Forelimb muscle (tissue), 1 donor: ENCODE measurements around the gene GFRA4. TPM values are rescaled to one million over a fixed set of nuclear protein-coding genes. Genes with fewer than 3 reads are reported as not detected.

Experiments used
- DNase-seq: peaks from one replicate; pipeline ENCODE4 v3.0.0-alpha.2; 2013; ENCODE audit warnings: low read depth
- polyA plus RNA-seq: library from polyadenylated mRNA; unstranded; fragments of 120-200 nt; gene quantifications from one replicate; pipeline ENCODE4 v1.2.1, GENCODE V29; 2013; ENCODE audit not compliant: insufficient read length

The GFRA4 gene, protein sequence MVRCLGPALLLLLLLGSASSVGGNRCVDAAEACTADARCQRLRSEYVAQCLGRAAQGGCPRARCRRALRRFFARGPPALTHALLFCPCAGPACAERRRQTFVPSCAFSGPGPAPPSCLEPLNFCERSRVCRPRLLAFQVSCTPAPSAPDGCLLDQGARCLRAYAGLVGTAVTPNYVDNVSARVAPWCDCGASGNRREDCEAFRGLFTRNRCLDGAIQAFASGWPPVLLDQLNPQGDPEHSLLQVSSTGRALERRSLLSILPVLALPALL
- polyA plus RNA-seq = not detected

GRCh38 chr20:3663031-3663701 lies at the start of gene GFRA4:
GFRA4 (minus strand) TSS chr20:3663399; CDS start chr20:3663399, 0 bp downstream.
- no peak for DNase-seq

DNA sequence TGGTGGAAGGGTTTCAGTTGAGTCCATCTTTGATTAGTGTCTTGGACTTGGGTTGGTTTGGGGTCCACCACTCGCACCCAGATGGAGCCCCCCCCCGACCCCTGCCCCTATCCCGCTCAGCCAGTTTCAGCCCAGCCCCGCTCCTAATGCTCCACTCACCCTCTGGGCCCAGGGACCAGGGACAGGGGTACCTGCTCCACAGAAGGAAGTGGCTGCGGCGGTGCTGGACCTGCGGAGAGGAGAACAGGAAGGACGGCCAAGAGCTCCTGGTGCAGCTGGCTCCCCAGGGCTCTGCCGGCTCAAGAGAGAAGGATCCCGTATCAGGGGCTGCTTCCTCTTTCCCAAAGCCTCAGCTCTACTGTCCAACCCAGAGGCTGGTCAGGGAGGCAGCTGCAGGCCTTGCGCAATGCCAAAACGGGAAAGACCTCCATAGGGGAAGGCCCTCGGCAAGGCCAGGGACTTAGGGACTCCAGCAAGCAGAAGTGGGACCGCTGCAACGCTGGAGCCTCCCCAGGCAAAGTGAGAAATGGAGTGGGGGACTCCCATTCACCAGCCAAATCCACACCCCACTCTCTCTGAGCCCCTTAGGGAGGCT lies 49.2 kb upstream of the GFRA4 start, which contains the start of gene SIGLEC1:
Gene SIGLEC1, minus strand, starts transcription at position 322 of the 595 bp plus-strand sequence. CDS start 5,472 bp downstream, outside the sequence.
- no peak for DNase-seq

- no peak for DNase-seq
These were observed 48.3 kb upstream of the GFRA4 start for GRCh38 chr20:3711484-3711941.

GRCh38 chr20:3710703-3711483 lies 47.7 kb upstream of the GFRA4 start:
- no peak for DNase-seq

DNA sequence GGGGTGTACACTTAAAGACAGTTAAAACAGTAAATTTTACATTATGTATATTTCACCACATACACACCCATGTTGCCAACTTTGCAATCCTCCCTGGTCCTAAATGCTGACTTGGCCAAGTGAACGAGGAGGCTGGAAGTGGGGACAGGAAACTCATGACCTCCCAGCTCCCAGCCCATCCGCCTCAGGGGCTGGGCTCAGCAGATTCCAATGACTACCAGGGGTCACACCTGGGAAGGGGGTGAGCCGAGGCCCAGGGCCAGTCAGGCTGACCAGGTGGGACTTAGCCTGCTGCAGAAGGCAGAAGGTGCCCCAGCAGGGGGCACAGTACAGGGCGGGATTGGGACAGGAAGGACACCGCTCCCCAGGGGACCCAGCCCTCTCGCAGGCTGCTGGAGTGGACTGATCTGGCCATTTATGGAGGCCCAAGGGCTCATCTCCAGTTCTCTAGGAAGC lies 46.8 kb upstream of the GFRA4 start:
- DNase-seq = no peak

GRCh38 chr20:3707508-3707899 lies 44.3 kb upstream of the GFRA4 start:
- DNase-seq = no peak

DNA sequence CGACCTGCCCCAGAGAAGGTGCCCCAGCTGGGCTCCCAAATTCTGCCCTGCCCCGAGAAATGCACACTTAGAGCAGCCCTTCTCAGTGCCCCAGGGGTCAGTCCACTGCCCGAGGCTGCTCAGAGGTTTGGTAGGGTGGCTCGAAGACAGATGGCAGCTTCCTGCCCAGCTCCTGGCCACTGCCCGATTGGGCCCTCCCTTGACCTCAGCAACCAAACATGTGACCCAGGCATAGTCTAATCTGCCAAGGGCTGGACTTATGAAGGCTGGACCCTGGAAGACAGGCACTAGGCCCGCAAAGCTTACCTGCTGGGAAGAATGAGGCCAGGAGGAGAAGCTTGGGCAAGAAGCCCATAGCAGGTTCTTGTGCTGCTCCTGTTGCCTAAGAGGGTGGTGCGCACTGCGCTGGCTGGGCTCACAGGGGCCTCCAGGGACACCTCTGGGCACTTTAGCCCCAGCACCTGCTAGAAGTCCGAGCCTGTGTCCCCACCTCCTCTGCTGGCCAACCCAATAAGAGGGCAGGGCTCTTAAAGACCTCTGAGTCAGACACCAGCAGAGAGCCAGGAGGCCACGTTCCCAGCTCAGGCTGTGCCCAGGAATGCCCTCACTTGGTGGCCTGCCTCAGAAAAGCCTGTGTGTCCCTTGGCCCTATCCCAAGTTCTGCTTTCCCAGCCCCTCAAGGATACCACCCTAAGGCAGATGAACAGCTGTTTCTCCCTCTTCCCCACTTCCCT lies 43.7 kb upstream of the GFRA4 start:
- DNase-seq = no peak

DNA sequence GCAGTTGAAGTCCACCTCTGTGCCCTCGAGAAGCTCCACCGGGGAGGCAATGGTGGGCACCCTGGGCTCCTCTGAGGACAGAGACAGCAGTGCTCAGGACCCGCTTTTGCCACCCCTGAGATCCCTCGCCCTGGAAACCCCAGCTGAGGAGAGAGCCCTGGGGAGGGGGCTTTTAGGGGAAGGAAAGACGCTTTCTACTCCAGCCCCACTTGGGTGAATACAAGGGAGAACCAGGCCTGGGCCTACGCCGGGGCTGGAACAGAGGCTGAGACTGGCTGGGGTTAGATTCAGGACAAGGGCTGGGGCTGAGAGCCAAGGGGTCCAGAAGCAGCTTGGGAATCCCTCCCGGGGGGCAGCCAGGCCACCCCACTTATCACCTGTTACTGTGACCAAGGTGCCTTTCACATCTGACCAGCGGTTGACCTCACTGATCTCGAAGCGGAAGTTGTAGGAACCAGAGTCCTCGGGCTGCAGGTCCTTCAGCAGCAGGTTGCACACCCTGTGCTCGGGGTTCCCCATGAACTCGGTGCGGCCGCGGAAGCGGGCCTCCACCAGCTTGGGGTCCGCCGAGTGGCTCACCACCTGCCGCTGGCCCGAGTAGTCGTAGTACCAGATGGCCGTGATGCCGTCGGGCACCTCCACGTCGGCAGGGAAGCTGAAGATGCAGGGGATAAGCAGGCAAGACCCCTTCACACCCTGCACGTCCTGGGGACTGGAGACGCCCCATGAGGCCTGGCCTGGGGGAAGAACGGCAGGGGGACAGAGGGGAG lies 43.0 kb upstream of the GFRA4 start:
- no peak for DNase-seq

DNA sequence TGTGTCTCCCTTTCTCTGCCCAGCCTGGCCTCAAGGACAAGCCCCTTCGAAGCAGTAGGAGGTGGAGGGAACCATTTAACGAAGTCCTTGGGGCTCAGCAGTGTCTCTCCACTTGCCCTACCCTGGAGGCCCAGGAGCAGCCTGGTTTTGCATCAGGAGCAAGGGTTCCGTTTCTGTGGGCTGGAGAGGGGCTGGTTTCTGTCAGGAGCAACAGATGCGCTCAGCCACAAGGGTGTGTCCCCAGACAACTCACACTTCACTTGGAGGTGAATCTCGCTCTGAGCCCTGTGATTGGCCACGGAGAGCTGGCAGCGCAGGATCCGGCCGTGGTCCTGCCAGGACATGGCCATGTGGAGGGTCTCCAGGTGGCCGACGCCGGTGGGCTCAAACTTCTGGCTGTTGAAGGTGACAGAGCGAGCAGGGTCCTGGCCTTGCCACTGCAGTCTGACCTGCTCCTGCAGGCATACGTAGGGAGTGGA lies 42.3 kb upstream of the GFRA4 start:
- DNase-seq = no peak

- no peak for DNase-seq
These were observed 40.9 kb upstream of the GFRA4 start for GRCh38 chr20:3704087-3704486.

DNA sequence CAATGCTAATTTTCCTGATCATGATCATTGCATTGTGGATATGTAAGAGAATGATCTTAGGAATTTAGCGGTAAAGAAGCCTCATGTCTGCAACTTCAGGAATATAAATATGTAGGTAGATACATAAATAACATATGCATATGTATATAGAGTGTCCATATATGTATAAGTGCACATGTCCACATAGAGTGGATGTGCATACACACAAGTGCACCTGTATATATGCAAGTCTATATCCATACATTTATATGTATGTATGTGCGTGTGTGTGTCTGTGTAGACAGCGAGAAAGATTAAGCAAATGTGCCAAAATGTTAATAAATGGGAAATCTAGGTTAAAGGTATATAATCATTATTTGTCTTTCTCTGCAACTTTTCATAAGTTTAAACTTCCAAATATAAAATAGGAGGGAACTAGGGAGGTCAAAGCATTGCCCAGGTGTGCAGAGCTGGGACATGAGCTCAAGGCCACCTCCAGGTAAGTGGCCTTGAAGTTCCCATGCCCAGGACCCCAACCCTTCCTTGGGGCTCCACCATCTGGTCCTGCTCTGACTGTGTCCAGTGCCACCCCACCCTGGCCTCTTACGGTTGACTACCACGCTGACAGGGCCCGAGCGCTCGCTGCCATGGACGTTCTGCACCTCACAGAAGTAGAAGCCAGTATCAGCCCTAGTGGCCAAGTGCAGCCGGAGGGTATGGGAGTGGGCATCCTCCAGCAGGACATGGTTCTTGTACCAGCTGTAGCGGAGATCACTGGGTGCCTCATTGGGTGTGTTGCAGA lies 39.6 kb upstream of the GFRA4 start:
- DNase-seq = no peak

DNA sequence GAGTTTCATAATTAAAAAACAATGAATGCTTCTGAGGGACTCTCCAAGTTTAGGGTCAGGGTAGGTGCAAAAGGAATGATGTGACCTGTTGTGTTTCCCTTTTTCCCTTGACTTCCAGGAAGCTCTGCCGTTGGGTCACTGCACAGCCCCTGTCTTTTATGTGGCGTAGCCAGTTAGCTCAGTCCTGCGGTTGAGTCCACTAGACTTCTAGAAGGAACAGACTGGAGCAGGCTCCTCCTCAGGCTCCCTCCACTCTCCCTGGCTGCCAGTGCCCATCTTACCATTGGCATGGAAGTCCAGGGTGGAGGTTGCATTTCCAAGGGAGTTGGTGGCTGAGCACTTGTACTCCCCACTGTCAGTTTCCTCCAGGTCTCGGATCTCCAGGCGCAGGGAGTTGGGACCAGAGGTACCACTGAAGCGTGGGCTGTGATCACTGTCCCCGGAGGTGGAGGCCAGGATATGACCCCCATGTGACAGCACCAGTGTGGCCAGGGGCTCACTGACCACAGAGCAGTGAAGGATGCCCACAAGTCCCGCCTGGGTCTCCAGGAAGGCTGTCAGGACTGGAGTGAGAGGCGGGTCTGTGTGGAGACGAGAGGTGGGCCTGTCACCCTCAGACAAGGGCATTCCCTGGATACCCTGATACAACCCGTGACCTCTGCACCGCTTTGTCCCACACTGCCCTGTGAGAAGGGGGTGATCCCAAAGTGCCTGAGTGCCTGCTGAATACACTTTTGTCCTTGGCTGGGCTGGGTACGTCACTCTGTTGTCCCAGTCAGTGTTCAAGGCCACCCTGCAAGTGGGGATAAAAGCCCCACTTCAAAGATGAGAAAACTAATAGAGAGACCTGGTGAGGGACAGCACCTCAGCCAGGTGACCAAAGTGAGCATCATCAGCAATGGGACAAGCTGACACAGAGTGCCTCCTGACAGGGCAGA lies 38.1 kb upstream of the GFRA4 start:
- no peak for DNase-seq

DNA sequence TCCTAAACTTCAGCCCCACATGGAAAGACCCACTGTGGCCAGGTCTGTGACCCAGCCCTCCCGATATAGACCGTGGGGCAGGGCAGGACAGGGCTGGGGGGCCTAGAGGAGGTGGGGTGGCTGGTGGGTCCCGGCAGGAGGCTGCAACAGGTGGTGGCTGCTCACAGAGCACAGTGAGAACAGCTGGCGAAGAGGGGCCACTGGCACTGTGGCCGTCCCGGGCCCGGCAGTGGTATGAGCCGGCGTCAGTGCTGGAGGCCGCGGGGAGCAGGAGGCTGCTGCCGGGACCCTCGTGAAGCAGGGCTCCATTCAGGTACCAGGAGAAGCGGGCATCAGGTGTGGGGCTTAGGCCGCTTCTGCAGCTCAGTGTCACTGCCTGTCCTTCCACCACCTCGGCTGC lies 35.8 kb upstream of the GFRA4 start:
- DNase-seq = no peak

DNA sequence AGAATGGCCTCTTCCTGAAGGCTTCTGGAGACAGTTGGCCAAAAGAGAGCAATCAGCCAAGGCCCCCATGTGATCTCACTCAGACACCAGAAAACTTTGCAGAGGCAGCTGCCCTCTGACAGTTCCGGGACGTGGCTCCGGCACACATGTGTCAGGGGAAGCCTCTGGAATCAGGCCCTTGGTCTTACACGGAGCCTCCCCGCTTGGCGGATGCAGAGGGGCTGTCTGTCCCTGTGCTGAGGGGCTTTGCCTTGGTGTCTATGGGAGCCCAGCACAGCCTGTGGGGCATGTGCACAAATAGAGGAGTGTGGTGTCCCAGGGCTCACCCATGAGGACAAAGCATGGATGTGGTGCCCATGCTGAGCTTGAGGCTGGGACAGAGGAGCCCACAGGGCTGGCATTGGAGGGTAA lies 35.4 kb upstream of the GFRA4 start:
- DNase-seq = no peak

DNA sequence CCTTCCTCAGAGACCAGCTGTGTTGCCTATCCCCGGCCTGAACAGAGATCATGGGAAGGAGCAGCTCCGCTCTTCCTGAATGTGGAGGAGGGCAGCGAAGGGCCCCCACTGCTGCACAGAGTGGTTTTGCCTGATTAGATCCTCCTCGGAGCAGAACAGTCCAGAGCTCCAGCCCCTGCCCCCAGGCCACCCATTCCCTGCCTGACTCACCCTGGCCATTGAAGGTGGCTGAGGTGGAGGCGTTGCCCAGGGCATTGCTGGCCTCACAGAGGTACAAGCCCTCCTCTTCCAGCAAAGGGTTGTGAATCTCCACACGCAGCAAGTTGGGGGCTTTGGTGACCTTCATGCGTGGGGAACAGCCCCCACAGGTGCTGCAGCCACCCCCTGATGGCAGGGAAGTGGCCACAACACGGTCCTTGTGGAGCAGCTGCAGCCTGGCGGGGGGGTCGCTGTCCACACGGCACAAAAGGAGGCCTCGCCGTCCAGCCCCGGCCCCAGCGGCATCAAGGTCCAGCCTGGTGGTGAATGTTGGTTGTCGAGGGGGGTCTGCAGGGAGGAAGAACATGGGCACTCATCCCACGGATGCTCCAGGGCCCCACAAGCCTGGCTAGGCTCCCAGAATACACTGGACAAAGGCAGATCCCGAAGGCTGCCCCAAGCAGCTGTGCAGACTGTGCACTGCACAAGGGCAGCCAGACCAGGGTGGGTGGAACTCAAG lies 34.5 kb upstream of the GFRA4 start:
- no peak for DNase-seq

- no peak for DNase-seq
These were observed 33.8 kb upstream of the GFRA4 start for GRCh38 chr20:3696745-3697587.

- no peak for DNase-seq
These were observed 33.0 kb upstream of the GFRA4 start for GRCh38 chr20:3696200-3696599.
